NCI-H526 (cell line): ENCODE measurements around the gene MAGI1.
"Not testable (repeated sequence)": the region's sequence is repeated elsewhere in the genome, so short reads cannot be mapped to it uniquely, and the experiment has no call there.

ENCODE experiments used
- DNase-seq, 2 experiments: peaks; one replicate each; lab custom pipeline; 2025; lab: John Stamatoyannopoulos, UW

Gene MAGI1

DNA sequence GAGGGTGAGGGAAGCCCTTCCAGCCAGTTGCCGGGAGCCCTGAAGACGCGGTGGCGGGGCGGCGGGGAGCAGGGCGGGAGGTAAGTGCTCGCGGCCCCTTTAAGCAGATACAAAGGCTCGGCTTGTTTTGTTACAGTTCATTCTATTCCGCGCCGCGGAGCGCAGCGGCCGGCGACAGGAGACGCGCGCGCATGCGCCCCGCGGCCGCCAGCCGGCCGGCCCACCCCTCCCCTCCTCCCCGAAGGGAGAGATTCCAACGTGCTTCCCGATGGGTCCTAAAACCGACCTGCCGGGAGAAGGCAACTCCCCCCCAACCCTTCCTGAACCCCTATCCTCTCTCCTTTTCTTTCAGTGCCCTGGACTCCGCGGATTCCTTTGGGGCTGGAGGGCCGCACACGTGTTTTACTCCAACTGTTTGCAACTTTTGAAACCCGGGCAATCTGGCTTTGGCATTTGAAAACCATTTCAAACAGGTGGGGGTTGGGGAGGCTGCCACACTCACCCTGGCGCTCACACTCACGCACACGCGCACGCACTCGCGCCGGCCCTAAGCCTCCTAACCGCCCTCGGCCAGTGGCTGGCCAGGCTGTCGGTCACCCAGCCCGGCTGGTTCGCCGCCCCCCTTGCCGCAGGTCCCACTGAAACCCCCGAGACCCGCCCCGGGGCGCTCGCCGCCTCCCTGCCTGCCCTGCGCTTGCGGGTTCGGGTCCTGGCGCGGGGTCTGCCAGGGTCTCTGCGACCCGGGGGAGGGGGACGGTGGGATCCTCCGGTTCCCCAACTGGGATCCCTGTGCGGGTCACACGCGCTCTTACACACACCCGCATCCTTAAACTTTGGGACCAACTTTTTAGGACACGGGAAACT is at the start of gene MAGI1:
Gene MAGI1, minus strand, starts transcription at position 193 of the 864 bp plus-strand sequence. CDS start 610 bp downstream, outside the sequence.
- DNase-seq: peak; percentile 74 to 93

DNA sequence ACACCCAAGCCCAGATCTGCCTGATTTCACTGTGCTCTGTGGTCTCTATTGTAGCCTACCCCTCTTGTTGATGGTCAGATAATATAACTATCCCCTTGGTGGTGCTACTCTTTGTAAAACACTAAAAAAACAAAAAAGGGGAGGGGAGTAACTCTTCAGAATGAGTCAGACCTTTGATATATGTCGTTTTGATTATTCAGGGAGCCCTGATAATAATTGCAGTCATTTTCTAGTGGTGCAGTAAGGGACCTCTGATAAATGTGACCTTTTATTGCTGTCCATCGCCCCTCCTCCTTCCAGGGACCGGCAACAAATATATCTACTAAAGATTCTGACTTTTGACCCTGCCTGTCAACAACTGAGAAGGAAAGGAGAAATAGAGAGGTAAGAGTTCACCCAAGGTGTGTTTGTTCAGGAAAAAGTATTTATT is 45.1 kb upstream of the MAGI1 start:
- no peak for DNase-seq

DNA sequence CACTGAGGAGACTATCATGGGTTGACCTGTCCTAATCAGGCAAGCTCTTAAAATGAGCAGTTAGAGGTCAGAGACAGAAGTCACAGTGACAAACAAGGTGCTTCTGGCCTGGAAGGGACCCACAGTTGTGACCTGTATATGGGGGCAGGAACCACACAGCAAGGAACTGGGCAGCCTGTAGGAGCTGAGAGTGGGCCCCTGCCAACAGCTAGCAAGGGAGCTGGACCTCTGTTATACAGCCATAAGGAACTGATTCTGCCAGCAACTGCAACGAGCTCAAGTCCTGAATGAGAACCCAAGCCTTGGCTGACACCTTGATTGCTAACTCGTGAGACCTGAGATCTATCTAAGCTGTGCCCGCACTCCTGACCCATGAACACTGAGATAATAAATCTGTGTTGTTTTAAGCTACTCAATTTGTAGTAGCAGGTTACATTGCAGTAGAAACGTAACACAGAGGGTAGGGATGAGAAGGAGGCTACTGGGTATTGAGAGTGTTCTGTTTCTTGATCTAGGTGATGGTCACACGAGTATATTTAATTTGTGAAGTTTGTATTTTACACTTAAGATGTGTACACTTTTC is 44.5 kb upstream of the MAGI1 start:
- no peak for DNase-seq

DNA sequence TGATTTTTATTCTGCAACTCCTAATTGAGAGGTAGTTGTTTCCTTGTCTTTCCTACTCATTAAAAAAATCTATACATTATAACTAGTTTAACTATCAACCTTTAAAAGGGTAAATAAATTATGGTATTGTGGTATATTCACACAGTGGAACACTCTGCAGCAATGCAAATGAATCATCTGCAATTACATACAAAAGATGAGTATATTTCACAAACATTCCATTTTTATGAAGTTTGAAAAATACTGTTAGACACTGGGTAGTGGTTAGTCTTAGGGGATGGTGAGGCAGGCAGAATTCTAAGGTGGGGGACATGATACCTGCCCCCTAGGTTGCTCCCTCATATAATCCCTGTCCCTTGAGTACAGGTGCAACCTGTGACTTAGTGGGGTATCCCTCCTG is 44.0 kb upstream of the MAGI1 start:
- no peak for DNase-seq

DNA sequence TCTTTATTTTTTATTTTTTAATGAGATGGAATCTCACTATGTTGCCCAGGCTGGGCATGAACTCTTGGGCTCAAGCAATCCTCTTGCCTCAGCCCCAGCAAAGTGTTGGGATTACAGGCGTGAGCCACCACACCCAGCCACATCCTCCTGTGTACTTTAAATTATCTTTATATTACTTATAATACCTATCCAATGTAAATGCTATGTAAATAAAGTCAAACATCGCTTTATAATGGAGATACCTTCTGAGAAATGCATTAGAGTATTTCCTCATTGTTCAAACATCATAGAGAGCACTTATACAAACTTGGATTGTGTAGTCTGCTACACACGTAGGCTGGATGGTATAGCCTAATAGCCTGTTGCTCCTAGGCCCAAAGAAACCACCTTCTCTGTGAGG is 41.4 kb upstream of the MAGI1 start:
- DNase-seq: no peak

DNA sequence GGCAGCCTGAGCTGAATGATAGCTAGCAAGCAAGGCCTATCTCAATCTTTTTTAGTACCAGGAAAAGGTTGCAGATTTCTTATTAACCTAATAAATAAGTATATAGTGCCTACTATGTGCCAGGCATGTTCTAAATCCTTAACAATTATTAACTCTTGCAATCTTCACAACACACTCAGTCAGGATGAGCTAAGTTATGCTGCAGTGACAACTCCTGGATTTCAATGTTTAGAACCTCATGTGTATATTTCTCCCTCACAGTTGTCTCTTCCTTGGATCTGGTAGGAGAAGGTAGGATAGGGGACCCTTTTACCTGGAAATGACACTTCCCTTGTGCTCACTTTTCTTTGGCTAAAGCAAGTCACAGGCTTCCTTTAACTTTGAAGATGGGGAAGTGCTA is 39.3 kb upstream of the MAGI1 start:
- DNase-seq: no peak

DNA sequence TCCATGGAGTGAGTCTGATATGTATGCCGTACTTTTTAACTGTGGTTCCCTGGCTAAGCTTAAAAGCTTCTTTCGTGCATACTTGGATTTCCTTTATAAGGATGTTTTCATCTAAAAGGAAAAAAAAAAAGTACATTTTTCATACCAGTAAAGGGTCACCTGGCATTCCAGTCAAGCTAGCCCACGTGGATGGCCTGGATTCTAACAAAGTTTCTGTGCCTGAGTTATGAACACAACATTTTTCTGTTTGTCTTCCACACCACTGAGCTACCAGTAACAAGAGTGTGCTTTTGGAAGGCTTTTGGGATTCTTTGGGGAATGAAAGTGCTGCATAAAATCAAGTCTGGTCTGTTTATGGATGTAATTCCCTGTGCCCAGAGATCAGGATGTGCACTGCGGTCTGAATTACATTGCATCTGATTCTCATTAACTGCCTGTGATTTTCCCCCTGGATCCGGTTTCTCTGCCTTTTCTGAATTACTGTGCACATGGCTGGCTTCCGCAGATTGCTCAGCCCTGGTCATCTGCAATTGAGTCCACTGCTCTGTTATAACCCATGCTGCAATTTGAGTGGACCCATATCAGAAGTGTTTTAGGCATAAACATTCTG is 38.2 kb upstream of the MAGI1 start:
- no peak for DNase-seq

DNA sequence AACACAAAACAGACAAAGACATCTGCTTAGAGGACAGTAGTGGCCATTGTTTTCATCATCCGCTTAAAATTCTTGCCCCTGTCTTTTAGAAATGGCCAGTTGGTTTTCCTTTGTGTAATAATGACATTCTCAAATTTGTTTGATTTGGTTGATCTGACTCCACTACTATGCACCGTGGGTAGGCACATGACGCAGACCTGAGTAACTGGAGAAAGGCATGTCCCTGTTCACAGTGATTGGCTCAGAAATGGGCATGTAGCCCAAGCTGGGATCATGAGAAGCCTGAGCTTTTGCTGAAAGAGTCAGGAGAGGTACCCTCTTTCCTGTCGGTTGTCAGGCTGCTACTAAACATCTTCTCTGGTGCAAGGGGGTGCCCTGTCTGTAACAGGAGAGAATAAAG is 36.6 kb upstream of the MAGI1 start:
- no peak for DNase-seq

DNA sequence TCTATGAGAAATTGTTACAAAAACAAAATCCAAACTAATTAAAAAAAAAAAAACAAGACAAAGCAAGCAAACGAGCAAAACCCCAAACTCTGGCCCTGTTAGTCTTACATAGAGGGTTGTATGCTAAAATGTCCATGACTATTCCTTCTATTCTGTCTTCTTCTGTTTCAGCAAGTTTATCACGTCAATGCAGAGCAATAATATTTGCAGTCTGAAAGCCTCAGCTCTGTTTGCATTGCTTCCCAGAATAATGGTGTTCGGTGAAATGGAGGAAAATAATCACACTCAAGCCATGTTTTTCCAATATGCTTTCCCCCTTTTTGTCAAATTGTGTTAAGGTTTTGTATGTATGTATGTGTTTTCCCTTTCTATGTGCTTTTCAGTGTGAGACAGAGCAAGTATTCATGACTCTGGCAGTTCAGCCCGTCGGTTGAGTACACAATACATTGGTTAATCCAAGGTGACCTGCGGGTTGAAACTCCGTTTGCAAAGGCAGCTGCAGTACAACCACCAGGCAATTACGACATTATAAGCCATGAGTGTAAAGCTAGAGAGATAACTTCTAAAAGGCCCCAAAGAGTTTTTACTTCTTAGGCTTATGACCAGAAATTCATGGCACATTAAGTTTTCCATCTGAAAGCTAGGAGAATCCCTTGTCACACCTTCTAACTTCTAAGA is 34.9 kb upstream of the MAGI1 start:
- no peak for DNase-seq

DNA sequence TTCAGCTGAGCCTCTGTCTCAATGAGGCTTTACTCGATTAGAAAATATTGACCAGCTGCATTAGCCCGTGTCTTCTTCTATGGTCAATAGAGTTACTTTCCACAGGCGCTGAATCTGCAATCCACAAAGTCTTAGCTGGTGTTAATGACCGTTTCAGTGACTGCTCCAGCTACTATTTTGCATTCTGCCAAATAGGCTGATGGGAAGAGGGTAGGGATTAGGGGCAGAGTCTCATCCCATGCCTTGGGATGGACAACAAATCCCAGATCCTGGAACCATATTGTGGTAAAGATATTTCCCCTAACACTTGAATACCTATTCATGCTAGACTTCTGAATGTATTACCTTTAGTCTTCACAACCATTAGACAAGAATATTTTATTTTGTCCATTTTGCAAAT is 29.5 kb upstream of the MAGI1 start:
- no peak for DNase-seq

DNA sequence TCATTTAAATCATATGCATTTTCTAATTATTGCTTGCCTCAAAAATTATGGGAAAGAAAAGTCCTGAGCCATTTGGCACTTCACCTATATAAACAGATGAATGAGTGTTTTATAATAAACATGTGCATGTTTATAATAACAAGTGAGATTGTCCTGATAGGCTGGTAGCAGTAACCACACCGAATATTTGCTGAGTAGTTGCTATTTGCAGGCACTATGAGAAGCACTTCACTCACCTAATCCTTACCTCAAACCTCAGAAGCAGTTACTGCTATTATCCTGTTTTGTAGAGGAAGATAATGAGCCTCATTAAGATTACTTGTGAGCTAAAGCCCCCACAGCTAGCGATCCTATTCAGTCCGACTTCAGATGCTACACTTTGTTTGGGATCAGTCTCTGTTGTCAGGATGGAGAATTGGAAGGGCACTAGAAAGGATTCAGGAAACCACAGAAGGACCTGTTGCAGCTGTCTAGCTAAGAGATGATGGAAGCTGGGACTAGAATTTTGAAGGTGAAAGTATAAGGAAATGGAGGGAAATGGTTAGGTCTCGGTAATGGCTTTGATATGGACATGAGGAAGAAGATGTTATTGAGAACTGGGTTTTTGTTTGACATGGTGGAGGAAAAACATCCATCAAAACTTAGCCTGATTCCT is 28.4 kb upstream of the MAGI1 start:
- no peak for DNase-seq

DNA sequence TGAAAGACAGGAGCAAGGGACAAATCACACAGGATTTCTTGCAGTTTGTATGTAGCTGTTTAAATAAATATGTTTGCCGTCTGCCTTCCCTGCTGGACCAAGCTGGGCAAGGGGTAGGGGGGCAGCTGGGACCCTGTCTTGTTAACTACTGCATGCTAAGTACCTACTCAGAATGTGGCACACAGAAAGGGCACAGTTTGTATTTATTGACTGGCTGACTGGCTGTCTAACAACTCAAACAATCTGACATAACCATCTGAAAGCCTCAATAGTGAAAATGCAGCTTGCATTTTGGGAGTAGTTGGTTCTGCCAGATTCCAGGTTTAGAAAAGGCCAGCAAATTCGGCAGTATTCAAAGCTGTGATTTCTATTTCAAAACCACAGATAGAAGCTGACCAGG is 16.6 kb upstream of the MAGI1 start:
- DNase-seq: no peak

DNA sequence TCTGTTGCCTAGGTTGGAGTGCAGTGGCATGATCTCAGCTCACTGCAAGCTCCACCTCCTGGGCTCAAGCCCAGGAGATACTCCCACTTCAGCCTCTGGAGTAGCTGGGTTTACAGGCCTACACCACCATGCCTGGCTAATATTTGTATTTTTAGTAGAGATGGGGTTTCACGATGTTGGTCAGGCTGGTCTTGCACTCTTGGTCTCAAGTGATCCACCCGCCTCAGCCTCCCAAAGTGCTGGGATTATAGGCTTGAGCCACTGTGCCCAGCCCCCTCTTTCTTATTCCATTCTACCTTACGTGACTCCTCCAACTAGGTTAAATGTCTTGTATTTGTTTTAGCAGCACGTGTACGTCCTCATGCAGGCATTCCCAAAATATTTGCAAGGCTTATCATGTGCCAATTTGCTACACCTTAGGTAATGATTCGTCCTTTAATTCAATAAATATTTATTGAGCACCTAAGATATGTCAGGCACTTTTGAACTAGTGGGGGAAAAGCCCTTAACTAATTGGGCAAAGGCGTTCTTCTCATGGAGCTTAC is 14.9 kb upstream of the MAGI1 start:
- no peak for DNase-seq

DNA sequence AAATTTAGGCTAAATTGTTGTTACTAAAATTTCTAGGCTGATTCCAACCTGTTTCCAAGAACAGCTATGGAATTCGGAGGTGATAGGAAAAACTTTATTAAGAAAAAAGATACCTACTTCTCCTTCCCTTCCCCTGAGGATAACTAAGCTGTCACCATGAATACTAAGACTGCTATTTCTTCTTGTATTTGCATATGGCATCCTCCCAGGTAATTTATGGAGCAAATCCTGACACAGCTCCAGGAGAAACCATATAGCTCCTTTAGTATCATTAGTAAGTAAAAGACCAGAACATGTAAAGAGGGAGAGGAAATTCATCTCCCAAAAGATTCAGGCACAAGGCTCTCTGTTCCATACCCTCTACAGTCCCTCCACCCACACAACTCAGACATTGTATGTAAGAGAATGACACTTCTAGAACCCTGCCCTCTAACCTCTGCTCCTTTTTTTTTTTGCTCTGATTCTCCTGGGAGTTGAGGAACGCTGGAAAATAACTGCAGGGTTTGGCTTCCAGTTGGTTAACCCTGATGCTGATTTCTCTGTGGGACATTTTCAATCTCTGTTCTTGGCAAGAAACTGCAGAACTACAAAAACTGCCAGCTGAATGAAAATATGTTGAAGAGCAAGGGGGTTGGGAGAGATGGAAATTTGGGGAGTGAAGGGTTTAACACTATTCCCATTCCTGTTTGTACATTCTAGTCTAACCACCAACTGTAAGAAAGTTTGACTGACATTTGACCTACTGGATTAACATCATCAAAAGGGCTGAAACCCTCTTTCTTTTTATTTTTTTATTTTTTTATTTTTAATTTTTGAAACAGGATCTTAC is 14.2 kb upstream of the MAGI1 start:
- peak in 1 of 2 experiments; percentile 14 for DNase-seq

DNA sequence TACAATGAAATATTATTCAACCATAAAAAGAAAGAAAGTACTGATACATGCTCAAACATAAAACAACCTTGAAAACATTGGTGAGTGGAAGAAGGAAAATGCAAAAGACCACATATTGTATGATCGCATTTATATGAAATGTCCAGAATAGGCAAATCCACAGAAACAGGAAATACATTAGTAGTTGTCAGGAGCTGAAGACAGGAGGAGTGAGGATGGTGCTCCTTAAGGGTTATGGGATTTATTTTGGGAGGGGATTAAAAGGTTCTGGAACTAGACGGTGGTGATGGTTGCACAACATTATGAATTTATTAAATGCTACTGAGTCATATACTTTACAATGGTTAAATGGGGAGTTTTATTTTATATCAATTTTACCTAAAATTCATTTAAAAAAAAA is 12.1 kb upstream of the MAGI1 start:
- DNase-seq: no peak

DNA sequence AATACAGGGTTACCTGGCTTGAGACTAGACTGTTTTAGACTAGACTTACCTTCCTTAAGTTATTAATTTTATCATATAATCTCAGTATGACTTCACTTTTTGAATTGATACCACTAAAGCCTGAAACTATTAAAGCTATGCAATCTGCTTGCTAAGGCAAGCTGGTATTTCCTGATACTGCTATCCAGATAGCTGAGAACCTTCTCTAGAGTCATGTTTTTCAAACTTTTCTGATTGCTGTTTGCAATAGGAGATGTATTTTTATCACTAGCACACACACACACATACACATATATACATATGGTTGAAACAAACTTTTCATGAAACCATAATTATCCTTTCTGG is 9.3 kb upstream of the MAGI1 start:
- DNase-seq: no peak

DNA sequence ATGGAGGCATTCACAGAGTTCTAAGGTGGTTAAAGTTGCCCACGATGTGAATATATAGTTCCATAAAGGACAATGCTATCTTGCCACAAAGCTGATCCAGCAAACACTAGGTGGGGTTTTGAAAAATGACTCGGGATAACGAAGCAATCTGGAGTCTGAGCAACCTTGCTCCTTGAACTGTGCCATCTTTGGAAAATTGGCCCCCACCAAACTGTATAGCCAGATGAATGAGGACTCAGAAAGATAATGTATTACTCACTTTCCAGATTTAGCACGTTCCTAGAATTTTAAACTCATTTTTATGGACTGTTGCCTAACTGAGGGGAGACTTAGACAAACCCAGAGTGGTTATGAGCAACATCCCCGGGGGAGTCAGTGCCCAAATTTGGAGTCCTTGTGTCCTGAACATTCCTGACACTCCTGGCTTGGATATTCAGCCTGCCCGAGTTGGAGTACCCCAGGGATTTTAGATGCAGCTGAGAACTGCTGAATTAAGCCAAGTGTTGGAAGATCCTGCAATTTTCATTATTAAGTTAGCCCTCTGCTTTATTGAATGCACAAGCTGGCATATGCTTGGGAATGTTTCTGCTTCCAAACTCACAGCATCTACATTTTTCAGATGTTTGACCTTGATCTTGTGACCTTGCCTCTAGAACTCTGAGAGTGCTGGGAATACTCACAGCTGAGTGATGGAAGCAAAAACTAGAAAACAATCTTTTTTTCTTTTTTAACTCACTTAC is 8.8 kb upstream of the MAGI1 start:
- DNase-seq: no peak

DNA sequence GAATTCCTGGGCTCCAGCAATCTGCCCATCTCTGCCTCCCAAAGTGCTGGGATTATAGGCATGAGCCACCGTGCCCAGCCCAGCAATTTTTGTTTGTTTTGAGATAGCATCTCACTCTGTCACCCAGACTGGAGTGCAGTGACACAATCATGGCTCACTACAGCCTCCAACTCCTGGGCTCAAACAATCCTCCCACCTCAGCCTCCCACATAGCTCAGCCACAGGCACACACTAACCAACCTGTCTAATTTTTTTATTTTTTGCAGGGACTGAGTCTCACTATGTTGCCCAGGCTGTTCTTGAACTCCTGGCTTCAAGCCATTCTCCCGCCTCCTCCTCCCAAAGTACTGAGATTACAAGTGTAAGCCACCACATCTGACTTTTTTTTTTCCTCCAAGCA is 7.6 kb upstream of the MAGI1 start:
- not testable (repeated sequence) for DNase-seq

DNA sequence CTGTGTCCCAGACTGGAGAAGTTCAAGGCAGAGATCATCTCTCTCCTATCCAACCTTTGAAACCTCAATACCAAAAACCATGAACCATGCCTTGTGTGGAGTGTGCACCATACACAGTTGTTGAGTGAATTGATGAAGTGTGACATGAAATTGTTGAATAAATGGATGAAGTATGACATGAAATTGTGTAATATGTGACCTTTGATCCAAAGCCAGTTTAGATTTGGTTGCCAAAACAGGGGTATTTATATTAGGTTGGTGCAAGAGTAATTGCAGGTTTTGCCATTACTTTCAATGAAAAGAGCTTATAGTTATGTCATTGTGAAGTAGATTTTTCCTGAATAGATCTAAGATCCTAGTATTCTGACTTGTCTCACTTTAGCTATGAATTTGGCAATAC is 3.1 kb upstream of the MAGI1 start:
- peak in 1 of 2 experiments; percentile 15 for DNase-seq

DNA sequence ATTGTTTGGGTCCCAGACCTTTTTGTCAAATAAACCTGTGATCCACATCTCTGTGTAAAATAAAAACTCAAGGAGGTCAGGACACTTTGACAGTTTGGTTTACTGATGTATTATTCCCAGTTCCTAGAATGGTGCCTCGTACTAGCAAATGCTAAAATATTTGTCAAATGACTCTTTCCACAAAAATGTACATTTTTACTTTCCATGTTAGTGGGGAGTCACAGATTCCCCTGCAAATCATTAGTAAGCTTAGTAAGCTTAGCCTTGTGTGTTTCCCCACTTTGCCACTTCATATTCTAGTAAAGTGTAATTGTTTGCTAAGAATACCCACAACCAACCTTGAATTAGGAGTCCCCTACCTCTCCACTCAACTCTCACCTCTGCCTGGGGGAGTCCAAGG is 2.4 kb upstream of the MAGI1 start:
- DNase-seq: no peak

DNA sequence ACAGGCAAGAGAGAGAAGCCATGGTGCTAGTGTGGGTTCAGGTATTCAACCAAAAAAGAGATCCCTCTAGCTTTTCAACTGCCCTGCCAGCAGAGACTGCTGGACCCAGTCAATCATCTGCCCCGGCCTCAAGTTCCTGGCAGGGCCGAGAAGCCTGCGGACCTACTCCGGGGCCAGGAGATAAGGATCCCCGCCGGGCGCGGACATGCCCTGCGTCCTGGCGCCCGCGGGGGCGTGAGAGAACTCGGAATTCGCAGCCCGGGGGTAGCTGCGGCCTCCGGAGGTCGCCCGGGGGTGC is 821 bp upstream of the MAGI1 start:
- DNase-seq: peak in 1 of 2 experiments; percentile 25
